GM12891 (cell line): ENCODE data around the gene METTL24.

Experiments
- DNase-seq: peaks from one replicate; pipeline ENCODE4 v3.0.0; 2011; ENCODE audit warnings: low spot score; ENCODE audit not compliant: insufficient read length
- FAIRE-seq: peaks from 2 replicates; lab custom pipeline; 2011; peaks lifted over from hg19 to GRCh38; lab: Jason Lieb, UNC
- PAX5 ChIP-seq: IDR thresholded peaks from 2 replicates; pipeline ENCODE4 v1.6.1; 2011; ENCODE audit warnings: low read length, moderate library complexity, mild to moderate bottlenecking; ENCODE audit not compliant: insufficient read depth, severe bottlenecking
- POLR2A ChIP-seq: IDR thresholded peaks from 2 replicates; pipeline ENCODE4 v1.6.1; 2011; ENCODE audit warnings: low read depth, low read length, control low read depth
- POLR2AphosphoS5 ChIP-seq: IDR thresholded peaks from 2 replicates; pipeline ENCODE4 v1.6.1; 2011; ENCODE audit warnings: low read depth, low read length, control low read depth
- POU2F2 ChIP-seq: IDR thresholded peaks from 2 replicates; pipeline ENCODE4 v1.6.1; 2011; ENCODE audit warnings: low read depth, mild to moderate bottlenecking, control low read depth, low read length, moderate library complexity
- SPI1 ChIP-seq: IDR thresholded peaks from 2 replicates; pipeline ENCODE4 v1.6.1; 2011; ENCODE audit warnings: low read depth, low read length, control low read depth
- TAF1 ChIP-seq: IDR thresholded peaks from 2 replicates; pipeline ENCODE4 v1.6.1; 2011; ENCODE audit warnings: low read depth, low read length, control low read depth

The METTL24 gene

DNA sequence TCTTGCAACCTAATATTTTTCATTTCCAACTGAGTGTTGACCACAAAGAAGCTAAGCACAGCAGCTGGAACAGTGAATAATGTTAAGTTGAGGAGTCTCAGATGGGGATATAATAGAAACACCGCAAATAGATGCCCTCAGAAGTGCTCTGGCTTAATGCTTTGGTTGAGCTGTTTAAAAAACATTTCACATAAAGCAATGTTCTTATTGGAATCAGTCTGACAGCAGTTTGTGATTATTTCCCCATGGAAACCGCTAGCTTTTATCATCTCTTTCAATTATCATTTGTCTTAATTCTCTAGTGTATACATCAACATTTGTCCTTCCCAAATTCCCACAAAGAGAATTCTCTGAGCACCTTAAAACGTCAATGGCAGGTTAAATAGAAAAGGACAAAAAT, 30.8 kb downstream of the METTL24 start:
- TF ChIP-seq POLR2A (no peak), TAF1 (no peak), POU2F2 (no peak), PAX5 (no peak), SPI1 (no peak), POLR2AphosphoS5 (no peak)
- FAIRE-seq (peak; percentile 20), DNase-seq (no peak)

DNA sequence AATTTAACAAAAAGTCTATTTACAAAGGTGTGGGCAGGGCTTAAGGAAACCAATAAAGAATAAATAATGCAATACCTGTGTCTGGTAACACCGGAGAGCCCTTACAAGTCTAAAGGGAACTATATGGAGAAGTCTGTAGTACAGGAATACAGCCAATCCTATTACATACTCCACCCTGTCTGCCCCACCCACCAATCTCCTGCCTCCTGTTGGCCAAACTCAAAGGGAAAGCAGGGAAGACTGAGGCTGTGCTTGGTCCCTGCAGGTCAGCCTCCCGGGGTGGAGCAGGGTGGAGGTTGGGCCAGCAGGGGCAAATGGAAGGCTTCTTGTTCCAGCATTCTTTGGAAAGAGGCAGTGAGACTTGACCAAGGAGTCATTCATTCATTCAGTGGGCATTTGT, 31.5 kb downstream of the METTL24 start:
- no peak for FAIRE-seq
- no peak for TF ChIP-seq POLR2A
- no peak for TF ChIP-seq SPI1
- TF ChIP-seq POU2F2: no peak
- no peak for TF ChIP-seq PAX5
- no peak for TF ChIP-seq TAF1
- no peak for TF ChIP-seq POLR2AphosphoS5
- DNase-seq: no peak

DNA sequence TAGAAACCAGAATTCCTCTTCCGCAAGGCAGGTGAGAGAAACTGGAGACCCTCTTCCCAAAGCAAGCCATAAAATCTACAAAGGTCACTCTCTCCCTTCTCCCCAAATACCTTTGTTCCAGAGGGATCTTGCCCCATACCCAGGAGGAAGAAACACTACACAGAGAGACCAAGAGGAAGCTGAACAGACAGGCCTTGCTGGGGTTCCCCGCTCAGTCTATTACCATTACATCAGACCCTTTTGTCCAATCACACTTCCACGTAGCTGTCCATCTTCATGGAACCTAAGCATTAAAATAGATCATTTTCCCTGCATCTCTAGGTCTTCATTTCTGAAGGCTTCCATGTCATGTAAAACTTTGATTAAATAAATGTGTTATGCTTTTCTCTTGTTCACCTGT, 32.1 kb downstream of the METTL24 start:
- FAIRE-seq (no peak), DNase-seq (no peak)
- TF ChIP-seq TAF1: no peak
- TF ChIP-seq POLR2A: no peak

DNA sequence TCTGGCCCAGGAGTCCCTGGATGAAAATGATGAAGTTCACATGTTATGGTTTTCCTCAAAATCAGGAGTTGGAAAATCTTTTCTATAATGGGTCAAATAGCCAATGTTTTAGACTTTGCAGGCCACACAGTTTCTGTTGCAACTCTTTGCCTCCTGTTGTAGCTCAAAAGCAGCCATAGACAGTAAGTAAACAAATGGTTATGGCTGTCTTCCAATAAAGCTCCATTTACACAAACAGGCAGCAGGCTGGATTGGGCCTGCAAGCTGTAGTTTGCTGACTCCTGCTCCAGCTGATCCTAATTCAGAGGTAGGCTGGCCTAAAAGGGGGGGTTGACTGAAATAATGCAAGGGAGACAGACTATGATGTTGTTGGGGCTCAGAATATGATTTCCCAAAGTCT, 33.0 kb downstream of the METTL24 start:
- FAIRE-seq: no peak
- TF ChIP-seq SPI1 (no peak), POLR2AphosphoS5 (no peak), POU2F2 (no peak), TAF1 (no peak), PAX5 (no peak), POLR2A (no peak)
- no peak for DNase-seq

DNA sequence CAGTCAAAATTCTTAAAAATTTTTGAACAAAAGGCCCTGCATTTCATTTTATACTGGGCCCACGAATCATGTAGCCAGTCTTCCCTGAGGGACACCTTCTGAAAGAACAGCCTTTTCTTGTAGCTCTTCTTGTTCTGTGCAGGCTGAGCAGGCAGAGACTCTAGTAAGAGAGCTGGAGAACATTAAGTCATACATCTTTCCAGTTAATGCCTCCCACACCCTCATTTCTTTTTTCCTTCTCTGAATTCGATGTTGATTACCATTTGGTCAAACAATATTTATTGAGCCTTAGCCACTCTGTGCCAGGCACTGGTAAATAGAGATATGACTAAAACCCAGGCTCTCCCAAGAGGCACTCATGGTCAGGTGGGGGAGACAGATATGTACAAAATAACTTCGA, 33.6 kb downstream of the METTL24 start:
- no peak for TF ChIP-seq PAX5
- no peak for TF ChIP-seq POLR2AphosphoS5
- no peak for TF ChIP-seq TAF1
- TF ChIP-seq SPI1: no peak
- TF ChIP-seq POU2F2: no peak
- no peak for TF ChIP-seq POLR2A
- FAIRE-seq (no peak), DNase-seq (no peak)

DNA sequence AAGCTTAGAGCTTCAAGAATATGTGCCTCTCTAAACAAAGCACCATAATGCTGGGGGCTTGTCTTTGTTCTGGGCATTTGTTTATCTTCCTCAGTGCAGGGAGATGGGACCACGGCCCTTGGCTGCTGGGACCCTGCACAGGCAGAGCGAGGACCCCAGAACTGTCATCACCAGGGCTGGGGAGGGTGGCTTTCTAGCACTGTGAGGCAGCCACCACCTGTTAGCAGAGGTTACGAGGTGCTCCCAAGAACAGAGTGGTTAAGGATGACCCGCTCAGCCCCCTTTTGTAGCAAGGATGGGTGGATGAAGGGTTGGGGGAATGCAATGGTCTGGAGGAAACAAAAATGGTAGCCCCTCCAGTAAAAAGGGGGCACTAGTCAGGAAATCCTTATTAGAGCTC, 34.9 kb downstream of the METTL24 start:
- no peak for DNase-seq
- FAIRE-seq: no peak

DNA sequence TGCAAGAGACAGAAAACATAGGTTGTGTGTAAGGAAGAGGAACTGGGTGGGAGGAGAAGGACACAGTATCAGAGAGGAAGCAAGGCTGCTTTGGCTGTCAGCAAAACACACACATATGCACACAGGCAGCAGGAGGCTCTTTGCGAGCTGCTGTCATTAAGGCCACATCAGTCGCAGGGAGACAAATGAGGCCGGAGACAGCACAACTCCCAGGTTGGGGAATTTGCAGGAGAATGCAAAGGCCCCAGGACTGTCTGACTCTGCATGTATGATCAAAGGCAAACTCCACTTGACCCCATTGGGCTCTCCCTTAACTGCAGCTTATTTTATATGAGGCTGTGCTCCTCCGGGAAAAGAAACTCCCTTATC, 35.3 kb downstream of the METTL24 start:
- DNase-seq (no peak), FAIRE-seq (no peak)
- TF ChIP-seq SPI1 (no peak), TAF1 (no peak), POLR2AphosphoS5 (no peak), POU2F2 (no peak), POLR2A (no peak), PAX5 (no peak)

More for the DNA sequence above, 34.9 kb downstream of the METTL24 start:
- TF ChIP-seq PAX5 (no peak), POLR2AphosphoS5 (no peak), POU2F2 (no peak), SPI1 (no peak), POLR2A (no peak), TAF1 (no peak)

DNA sequence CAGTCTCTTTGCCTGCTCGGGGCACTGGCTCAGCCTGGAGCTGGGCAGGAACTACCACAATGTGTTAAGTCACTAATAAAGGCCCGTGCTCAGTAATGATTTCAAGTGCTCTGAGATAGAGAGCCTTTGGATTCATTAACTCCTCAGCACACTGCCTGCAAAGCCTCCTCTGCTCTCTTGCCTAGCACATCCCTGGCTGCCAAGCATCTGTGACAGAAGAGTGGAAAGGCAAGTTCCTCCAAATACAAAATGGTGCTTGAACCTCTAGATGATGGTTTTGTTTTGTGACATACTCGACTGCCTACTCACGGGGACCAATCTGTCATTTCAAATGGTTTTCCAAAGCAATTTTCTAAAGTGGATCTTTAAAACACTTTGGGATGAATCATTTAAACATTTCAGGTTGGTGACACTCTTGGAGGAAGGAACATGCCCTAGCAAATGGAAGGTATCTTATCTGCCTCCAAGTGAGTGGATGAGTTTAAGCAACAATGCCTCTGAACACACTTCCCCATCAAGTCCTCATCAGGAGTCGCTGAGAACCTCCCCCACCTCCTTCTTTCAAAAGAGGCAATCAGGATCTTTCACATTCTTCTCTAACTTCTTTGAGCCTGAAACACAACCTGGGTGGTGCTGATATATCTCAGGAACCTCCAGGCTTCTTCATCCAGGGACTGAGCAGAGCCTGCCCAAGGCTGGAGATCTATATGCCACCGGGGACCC, 35.8 kb downstream of the METTL24 start:
- DNase-seq (no peak), FAIRE-seq (no peak)

DNA sequence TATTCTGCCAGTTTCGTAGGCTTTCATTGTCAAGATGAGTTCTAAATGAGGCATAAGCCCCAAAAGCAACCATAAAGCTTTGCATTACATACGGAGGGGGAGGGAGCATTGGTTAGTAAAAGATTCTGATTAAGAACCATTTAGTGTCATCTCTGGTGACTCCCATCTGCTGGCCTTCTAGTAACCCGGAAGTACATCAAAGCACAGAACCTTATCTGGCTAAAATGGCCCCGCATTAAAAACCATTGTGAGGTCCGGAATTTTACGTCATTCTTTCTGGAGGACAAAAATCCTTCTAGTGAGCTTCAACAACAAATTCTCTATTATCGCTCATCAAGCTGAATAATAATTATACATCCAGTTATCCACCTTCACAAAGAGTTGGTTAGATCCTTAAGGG, 37.8 kb downstream of the METTL24 start:
- no peak for FAIRE-seq
- DNase-seq: no peak
- TF ChIP-seq POLR2A (no peak), SPI1 (no peak), POU2F2 (no peak), POLR2AphosphoS5 (no peak), TAF1 (no peak), PAX5 (no peak)

More for the DNA sequence above, 35.8 kb downstream of the METTL24 start:
- TF ChIP-seq SPI1 (no peak), POLR2AphosphoS5 (no peak), TAF1 (no peak), PAX5 (no peak), POLR2A (no peak), POU2F2 (no peak)

DNA sequence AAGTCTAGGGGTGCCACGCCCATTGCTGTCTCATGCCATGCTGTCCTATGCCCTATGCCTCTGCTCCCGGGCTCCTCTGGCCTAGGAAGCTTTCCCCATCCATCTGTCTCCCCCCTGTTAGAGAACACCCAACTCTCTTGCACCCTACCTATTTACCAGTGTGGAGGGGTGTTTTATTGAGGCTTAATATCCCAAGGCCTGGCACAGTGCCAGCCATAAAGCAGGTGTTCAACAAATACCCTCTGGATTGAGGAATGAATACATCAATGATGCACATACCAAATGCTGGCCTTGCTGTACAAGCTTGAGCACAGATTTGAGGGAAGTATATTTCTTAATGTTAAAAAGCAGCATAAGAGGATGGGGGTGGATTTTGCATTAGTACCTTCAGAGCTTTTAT, 38.3 kb downstream of the METTL24 start:
- TF ChIP-seq POU2F2 (no peak), SPI1 (no peak), POLR2A (no peak), POLR2AphosphoS5 (no peak), PAX5 (no peak), TAF1 (no peak)
- DNase-seq (no peak), FAIRE-seq (no peak)
